ENCODE data around the gene EAF2.

- no peak for TF ChIP-seq CTCF (IDR thresholded peaks at IDR 0.05; ENCODE audit: low read depth, low read length, poor library complexity, severe bottlenecking)
- no peak for TF ChIP-seq EZH2phosphoT487 (IDR thresholded peaks at IDR 0.05; ENCODE audit: borderline replicate concordance, low read length)
Observed at GRCh38 chr3:121897296-121897695, 62.3 kb downstream of the EAF2 start.

Data from DOHH2 (cell line).